GM18502 (cell line): ENCODE data around the gene STX11.

ENCODE experiments used
- ATAC-seq: cut with Tn5 transposase; IDR thresholded peaks from one replicate; pipeline ENCODE4 v1.9.1; 2021; ENCODE audit warnings: mild to moderate bottlenecking; ENCODE audit not compliant: unreplicated experiment, poor library complexity

Gene STX11

GRCh38 chr6:144202879-144203468 is 52.7 kb downstream of the STX11 start:
- ATAC-seq: no peak

DNA sequence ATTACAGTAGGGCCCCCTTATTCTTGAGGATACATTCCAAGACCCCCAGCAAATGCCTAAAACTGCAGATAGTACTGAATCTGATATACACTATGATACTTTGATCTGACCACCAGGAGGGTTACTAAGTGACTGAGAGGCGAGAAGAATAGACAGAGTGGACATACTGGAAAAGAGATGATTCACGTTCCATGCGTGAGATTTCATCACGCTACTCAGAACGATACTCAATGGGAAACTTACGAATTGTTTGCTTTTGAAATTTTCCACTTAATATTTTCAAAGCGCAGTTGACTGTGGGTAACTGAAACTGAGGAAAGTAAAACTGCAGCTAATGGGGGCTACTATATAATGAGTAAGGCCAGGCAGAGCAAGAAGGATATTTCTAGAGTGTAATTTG is 60.8 kb downstream of the STX11 start:
- no peak for ATAC-seq

GRCh38 chr6:144213315-144213714 is 63.0 kb downstream of the STX11 start:
- ATAC-seq: no peak

DNA sequence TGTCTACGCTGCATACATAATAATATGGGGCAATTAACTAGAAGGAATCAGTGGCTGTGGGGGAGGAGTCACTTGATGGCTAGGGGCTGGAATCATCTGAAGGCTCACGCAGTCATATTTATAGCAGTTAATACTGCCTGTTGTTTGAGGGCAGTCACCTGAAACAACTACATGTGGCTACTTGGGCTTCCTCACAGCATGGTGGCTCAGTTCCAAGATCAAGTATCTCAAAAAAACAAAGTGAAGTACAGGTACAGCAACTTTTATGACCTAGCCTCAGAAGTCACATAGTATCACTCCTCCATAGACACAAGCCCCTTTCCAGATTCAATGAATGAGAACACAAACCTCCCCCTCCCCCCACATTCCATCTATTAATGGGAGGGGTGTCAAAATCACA is 63.7 kb downstream of the STX11 start:
- no peak for ATAC-seq

GRCh38 chr6:144214622-144215401 is 64.5 kb downstream of the STX11 start:
- no peak for ATAC-seq

GRCh38 chr6:144215402-144215931 is 65.2 kb downstream of the STX11 start:
- no peak for ATAC-seq

- ATAC-seq: peak; percentile 90
Observed at GRCh38 chr6:144215932-144216667, 65.8 kb downstream of the STX11 start.

DNA sequence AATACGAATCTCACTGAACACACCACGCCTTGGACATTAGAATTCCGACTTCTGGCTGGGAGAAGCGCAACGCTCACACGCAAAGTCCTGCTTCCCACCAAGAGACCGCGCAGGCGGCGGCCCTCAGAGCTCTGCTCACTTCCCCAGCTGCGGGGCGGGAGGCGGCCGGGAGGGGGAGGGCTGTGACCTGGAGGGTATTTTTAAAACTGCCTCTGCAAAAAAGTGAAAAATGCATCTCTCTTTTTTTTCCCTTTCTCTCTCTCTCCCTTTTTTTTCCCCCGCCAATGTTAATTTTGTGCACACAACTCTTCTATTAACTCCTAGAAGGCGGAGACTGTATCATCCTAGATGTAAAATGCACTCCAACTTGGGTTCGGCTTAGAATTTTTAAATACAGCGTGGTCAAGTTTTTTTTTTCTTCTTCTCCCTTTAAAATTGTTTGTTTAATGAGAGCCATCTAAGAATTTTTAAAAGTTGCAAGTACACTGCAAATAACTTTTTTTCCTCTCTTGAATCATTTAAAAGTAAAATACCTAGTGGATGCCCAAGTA is 66.4 kb downstream of the STX11 start:
- ATAC-seq: peak; percentile 46

GRCh38 chr6:144217264-144217663 is 66.9 kb downstream of the STX11 start:
- ATAC-seq: no peak

GRCh38 chr6:144217797-144218196 is 67.5 kb downstream of the STX11 start:
- no peak for ATAC-seq

- ATAC-seq: no peak
Observed at GRCh38 chr6:144219056-144219685, 68.9 kb downstream of the STX11 start.

DNA sequence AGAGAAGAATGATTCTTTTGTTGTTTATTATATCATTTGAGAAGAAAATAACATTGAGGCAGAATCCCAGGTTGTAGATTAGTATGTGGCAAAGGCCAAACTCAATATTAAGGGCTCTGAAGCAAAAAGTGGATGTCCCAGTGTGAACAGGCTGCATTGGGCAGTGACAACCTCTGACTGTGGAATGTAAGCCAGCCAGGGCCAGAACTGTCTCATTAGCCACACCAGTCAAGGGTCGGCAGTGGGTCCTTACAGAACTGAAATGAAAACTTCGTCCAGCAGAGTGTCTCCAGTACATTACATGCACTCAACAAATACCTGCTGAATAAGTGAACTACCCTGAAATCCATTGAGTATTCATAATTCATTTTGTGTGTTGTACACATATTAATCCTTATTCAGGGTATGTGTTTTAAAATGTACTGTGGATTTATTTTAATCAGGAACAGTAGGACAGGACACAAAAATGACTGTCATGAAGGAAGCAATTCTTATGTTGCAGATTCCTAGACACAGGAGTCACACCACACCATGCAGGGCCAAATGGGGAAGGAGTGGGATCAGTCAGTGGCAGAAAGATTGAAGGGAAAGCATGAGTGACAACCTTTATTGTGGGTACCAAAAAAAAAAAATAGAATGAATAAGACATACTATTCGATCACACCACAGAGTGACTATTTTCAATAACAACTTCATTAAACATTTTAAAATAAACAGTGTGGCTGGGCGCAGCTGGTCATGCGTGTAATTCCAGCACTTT is 69.9 kb downstream of the STX11 start:
- no peak for ATAC-seq

DNA sequence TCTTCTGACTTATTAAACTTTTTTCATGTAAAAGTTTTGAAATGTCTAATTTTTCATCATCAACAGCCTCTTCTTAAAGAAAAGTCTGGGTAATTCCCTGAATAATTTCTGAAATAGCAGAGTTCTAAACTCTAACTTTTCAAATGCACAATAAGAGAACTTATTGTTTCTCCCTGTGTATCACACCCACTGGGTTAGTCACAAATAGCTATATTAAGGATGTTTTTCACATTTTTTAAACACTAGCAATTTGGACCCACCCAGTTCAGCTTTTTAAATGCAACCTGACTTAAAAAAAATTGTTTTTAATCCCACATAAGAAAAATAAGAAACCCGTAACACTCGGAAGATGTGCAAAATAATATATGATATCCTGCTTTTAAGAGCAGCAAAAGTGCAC is 73.4 kb downstream of the STX11 start:
- ATAC-seq: no peak

DNA sequence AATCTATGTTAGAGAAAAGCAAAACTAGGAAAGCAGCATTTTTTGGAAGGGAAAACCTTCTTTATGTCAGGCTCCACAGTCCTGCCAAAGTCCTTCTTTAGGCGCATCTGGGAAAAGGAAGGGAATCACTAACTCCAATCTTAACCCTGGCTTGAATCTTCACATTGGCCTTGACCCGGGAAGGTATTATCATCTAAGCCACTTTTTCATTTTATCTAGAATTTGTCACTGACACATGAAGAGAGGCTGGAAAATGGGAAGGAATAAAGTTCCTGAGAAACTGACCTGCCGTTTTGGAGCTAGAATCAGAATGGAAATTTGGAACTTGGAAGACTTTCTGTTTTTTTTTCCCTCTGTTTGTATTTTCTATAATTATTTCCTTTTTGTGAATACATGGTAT is 81.4 kb downstream of the STX11 start:
- ATAC-seq: no peak

DNA sequence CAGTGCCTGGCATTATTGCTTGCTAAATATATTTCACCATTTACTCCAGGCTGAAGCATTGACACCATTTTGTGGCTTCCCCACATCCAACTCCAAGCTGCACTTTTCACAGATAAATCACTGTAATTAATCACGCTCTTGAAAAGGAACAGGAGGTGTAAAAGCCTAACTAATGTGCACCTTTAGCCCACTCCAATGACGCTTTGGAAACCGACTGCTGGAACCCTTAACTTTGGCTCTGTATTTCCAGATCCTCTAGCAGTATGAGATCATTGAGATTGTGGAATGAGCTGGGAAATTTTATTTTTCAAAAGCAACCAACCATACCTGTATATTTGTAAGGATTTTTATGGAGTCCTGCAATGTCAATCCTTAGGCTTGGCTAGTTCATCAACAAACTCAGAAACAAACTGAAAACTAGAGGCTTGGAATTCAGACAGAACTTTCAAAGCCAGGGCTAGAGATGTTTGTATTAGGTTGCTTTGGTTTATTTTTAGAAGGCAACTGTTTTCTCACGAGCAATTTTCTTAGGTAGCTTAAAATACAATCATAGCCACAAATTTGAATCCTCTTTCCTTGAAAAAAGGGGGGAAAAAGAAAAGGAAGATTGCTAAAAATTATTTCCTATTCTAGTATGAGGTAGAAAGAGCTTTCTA is 82.0 kb downstream of the STX11 start:
- ATAC-seq: no peak

- ATAC-seq: no peak
Observed at GRCh38 chr6:144232832-144233230, 82.5 kb downstream of the STX11 start.

- no peak for ATAC-seq
Observed at GRCh38 chr6:144234399-144234798, 84.1 kb downstream of the STX11 start.

- no peak for ATAC-seq
Observed at GRCh38 chr6:144234935-144235334, 84.6 kb downstream of the STX11 start.
